DMS53 treated with DMSO at 0.1 percent for 48 hours (cell line): ENCODE results near the gene STK33.
"Not testable (repeated sequence)": the region's sequence is repeated elsewhere in the genome, so short reads cannot be mapped to it uniquely, and the experiment has no call there.

Experiments used
- DNase-seq: peaks from one replicate; lab custom pipeline; 2025; ENCODE audit not compliant: unreplicated experiment; lab: John Stamatoyannopoulos, UW

STK33 gene

DNA sequence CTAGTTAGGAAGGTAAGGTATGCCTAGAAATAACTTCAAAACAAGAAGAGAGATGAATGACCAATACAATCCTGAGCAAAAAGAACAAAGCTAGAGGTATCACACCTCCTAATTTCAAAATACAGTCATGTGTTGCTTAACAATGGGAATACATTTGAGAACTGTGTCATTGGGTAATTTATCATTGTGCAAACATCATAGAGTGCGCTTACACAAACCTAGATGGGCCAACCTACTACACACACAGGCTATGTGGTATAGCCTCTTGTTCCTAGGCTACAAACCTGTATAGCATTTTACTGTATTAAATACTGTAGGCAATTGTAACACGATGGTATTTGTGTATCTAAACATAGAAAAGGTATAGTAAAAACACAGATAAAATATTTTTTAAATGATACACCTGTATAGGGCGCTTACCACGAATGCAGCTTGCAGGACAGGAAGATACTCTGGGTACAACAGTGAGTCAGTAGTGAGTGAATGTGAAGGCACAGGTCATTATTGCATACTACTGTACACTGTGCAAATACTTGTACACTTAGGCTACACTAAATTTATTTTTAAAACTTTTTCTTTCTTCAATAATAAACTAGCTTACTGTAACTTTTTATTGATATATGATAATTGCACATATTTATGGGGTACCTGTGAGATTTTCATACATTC, 48.2 kb downstream of the STK33 start:
- peak; percentile 10 for DNase-seq

DNA sequence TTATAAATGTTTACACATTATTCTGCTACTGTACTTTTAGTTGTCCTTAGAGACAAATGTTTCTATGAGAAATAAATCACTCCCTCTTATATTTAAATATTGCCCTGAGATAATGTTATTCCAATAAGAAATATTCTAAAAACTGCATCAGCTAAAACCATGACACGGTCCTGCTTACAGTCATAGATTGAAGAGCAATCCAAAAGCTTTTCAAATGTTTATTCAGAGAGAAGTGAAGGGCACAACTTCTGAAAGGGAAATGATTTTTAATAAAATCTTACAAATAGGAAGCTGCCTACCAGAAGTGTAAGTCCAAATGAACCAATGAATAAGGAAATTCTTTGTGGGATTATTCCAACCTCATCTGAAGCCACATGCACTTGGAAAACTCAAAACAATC, 49.2 kb downstream of the STK33 start:
- DNase-seq: no peak

DNA sequence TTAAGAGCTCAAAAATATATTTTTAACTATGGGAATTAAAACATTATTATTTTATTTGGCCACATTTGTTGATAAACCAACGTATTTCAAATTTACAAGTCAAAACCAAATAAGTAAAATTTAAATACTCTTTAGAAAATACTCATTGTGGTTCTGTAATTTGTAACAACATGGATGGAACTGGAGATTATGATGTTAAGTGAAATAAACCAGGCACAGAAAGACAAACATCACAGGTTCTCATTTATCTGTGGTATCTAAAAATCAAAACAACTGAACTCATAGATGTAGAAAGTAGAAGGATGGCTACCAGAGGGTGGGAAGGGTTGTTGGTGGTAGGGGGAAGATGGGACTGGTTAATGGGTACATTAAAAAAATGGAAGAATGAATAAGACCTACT, 50.8 kb downstream of the STK33 start:
- DNase-seq: no peak

DNA sequence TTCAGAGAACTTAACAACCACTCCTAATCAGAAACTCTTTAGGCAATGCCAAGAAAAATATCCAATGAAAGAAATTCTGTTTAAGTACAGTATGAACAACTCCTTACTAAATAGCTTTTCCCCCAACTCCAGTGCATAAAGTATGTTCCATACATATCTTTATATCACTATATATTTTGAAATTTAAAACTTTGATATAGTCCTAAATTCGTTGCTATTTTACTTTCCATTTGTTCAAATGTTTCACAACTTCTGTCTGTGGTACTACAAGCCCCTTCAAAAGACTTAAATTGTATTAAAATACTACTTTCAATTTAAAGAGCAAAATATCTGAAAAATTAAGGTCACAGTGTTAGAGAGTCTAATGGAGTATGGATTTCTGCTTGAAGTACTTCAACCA, 52.6 kb downstream of the STK33 start:
- no peak for DNase-seq

DNA sequence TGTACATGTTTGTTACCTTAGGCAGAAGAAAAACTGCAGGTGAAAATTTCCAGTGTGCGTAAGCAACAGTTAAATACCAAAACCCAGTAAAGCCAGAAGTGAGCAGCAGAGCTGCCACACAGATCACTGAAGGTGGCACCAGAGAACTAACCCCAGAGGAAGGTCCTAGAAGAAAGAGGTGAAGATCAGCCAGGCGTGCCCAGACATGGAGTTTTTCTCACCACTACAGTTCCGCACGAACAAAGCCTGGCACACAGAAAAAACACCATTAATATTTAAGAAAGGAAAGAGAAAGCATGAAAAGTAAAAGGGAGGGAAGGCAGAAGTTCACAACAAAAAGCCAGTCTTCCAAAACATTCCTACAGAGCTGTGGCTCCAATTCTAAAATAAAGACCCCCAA, 60.7 kb downstream of the STK33 start:
- DNase-seq: no peak

DNA sequence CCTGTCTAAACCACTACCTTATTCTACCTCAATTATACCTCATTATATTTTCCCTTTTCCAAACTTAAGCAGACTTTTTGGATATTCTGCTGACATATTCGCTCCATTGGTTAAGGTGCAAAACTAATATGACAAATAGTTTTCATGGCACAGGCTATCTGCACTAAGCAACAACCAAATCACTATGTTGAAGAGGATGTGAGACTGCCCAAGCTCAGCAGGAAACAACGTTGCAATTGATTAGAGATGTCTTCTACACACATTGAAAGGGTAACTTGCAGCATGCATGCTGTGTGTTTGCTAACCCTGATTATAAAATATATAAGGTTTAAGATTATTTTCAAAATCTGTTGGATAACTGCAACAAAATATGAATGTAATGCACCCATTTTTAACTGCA, 61.6 kb downstream of the STK33 start:
- no peak for DNase-seq

DNA sequence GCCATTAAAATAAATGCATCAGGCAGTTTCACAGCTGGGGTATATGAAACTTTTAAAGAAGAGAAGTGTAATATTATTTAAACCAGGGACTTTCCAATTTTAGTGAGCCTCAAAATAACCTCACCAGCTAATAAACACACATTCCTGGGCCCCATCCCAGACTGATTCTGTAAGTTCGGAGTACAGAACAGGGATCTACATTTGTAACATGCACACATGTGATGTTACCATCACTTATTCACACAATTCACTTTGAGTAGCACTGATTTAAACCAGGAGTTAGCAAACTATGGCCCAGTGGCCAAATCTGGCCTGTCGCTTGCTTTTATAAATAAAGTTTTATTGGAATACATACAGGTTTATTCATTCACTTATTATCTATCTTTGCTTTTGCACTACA, 62.0 kb downstream of the STK33 start:
- no peak for DNase-seq

DNA sequence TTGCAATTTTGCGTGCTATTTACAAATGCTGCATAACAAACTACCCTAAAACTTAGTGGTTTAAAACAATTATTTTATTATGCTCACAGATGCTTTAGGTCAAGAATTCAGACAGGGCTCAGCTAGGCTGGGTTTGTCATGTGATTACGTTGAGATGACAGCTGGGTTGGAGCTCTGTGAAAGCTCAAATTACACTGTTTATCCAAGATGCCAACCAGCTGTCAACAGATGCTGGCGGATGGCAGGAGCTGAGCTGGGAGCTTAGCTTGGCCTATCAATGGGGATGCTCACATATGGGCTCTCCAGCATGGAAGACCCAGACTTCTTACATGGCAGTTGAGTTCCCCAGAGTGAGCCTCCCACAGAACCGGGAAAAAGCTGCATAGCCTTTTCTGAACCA, 62.7 kb downstream of the STK33 start:
- DNase-seq: peak; percentile 94

DNA sequence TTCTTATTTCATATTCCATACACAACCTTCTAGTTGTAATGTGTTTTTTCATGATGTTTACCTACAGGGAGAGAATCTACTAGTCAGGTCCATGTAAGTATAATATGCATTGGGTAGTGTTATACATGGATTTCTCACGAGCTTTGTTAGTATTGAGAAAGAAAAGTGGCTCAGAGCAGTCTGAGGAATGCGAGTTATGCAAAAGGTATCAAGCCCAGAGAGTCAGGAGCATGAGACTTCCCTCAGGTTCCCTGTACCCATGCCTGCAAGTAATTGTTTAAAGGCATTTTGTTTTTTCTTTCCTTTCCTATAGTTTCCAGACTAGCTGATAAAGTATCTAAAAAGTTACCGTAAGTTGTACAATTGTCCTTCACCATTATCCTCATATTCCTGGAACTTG, 66.1 kb downstream of the STK33 start:
- no peak for DNase-seq

DNA sequence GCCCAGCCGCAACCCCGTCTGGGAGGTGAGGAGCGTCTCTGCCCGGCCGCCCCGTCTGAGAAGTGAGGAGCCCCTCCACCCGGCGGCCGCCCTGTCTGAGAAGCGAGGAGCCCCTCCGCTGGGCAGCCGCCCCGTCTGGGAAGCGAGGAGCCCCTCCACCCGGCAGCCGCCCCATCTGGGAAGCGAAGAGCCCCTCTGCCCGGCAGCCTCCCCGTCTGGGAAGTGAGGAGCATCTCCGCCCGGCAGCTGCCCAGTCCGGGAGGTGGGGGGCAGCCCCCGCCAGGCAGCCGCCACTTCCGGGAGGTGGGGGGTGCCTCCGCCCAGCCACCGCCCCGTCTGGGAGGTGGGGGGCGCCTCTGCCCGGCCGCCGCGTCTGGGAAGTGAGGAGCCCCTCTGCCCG, 70.6 kb downstream of the STK33 start:
- DNase-seq: no peak

DNA sequence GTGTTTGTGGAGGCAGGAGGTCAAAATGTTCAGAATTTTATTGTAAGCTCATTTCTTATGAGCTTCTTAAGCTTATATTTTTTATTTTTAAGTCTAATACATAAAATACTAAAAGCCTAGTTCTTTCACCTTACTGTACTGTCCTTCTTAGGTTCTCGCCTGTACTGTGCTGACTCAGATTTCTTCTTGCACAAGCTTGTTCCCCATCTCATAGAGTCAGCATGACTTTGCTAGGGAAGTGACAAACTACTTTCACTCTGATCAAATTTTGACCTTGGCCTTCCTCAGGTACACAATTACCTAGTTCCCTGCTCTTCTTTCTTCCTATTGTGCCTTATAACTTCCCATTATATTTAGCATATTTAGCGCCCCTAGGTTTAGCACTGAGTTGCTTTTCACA, 81.5 kb downstream of the STK33 start:
- no peak for DNase-seq

DNA sequence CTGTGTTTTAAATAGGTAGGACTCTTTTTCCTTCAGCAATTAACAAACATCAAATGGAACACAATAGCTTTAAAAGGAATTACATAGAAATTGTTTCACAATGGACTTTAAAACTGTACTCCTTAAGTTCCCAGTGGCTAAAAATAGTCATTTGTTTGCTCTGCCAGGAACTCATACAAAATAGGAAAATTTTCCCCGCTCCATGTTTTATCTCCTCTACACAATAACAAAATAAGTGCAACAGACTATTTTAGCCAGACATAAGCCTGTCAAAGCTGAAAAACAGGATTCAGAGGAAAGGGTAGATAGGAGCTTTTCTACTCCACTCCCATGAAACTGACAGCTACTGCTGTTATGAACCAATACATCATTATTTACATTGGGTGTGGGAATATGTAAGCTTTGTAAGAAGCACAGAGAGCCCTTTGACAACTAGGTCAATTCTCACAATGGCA, 90.1 kb downstream of the STK33 start:
- DNase-seq: peak; percentile 15

DNA sequence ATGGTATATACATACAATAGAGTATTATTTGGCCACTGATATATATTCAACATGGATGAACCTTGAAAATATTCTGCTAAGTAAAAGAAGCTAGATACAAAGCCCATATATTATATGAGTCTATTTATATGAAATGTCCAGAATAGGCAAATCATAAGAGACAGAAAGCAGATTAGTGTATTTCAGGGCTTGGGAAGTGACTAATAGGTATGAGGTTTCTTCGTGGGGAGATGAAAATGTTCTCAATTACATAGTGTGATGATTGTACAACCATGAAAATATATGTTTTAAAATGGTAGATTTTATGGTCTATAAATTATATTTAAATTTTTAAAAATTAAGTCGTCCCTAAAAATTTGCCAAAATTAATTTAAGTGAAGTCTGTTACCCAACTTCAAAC, 92.2 kb downstream of the STK33 start:
- no peak for DNase-seq

DNA sequence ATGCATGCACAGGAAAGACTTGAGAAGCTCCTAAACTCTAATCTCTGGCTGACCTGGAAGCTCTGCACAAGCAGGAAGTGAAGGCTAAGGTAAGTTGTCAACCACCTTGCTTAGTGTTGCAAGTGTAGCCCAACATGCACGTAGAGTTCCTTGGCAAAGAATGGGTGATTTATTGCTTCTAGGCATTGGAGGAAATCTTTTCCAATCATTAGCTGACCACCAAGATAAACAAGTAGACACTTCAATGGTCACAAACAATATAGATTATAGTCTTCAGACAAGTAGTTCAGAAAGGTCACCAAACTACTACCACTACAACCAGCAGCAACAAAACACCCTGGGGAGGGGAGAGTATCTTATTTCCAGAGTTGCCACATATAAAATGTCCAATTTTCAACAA, 105.6 kb downstream of the STK33 start:
- no peak for DNase-seq

DNA sequence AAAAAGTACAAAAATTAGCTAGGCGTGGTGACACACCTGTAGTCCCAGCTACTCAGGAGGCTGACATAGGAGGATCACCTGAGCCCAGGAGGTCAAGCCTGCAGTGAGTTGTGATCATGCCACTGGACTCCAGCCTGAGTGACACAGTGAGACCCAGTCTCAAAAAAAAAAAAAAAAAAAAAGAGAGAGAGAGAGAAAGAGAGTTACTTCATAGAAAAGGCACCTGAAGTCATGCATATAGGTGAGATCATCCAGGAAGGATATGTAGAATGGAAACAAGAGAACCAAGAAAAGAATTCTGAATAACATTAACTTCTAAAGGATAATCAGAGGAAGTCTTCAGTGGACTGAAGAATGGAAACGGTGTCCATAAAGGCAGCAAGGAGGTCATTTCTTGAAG, 106.8 kb downstream of the STK33 start:
- DNase-seq: no peak

DNA sequence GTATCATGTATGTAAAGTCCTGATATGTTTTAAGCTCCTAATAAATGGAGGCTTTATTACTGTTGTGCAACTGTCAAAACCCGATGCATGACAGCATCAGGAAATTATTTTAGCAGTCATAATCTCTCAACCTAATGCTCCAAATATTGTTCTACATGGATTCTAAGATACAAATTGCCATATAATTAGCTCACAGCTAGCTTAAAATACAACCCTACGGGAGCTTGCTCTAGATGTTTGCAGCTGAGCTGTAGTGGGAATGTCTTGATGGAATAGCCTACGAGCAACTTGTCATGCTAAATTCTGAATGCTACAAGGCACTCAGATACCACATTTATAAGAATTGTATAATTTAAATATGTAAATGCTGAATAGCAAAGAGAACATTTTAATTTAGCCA, 109.8 kb downstream of the STK33 start:
- DNase-seq: no peak

DNA sequence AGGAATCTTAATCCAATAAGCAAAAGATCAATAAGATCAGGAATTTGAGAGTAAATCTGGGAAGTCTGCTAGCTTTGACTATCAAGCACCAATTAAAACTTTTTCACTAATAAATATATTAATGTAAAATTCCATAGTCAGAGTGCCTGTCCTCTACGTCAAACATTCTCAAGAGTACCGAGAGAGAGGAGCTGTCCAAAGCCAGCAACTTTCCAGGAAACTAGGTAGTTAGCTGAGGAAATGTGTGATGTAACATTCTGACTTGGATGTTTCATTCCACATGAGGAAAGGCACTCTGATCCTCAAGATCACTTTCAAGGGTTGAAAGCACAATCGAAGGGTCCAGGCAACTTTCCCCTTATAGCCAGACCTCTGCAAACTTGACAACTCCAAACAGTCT, 113.2 kb downstream of the STK33 start:
- no peak for DNase-seq

DNA sequence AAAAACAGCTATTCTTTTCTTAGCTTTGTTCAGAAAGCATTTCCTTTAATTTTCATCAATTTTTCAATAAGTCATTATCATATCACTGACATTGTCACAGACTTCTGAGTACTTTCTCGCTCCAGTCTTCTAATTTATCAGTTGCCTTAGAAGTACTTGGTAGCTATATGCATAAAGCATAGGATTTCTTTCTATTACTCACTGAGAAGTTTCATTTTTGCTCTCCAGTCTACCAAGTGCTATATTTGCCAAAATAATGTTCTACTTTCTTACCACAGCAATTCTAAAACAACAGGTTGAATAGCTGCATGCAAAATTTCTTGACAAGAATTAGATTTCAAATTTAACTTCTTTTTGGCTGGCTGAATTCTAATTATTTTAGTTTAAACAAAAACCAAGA, 116.3 kb downstream of the STK33 start:
- no peak for DNase-seq

DNA sequence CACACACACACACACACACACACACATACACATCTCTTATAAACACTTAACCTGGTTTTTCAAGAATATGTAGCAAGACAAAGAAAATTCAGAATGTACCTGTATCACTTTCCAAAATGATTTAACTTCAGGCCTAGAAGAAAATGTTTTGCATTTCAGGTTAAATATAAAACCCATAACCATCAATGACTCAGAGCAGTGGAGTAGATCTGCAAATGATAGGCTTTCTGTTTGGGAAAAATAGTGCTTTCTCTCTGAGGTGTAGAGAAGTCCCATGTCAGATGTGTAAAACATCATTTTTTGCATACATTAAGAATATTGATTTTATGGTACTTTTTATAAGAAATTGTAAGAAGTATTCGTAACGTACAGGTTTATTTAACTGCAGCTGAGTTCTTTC, 116.9 kb downstream of the STK33 start:
- no peak for DNase-seq

DNA sequence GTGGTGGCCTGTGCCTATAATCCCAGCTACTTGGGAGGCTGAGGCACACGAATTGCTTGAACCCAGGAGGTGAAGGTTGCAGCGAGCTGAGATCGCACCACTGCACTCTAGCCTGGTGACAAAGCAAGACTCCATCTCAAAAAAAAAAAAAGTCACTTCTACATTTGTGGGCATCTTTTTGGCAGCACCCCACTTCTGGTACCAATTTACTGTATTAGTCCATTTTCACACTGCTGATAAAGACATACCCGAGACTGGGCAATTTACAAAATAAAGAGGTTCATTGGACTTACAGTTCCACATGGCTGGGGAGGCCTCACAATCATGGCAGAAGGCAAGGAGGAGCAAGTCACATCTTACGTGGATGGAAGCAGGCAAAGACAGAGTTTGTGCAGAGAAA, 126.2 kb downstream of the STK33 start:
- not testable (repeated sequence) for DNase-seq

DNA sequence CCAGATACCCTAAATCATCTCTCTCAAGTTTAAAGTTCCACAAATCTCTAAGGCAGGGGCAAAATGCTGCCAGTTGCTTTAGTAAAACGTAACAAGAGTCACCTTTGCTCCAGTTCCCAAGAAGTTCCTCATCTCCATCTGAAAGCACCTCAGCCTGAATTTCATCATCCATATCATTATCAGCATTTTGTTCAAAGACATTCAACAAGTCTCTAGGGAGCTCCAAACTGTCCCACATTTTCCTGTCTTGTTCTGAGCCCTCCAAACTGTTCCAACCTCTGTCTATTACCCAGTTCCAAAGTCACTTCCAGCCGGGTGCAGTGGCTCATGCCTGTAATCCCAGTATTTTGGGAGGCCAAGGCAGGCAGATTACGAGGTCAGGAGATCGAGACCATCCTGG, 126.7 kb downstream of the STK33 start:
- not testable (repeated sequence) for DNase-seq

DNA sequence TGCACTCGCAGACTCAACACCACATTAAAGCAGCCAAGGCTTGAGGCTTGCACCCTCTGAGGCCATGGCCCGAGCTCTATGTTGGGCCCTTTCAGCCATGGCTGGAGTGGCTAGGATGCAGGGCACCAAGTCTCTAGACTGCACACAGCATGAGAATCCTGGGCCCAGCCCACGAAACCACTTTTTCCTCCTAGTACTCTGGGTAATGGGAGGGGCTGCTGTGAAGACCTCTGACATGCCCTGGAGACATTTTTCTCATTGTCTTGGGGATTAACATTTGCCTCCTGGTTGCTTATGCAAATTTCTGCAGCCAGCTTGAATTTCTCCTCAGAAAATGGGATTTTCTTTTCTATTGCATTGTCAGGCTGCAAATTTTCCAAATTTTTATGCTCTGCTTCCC, 127.1 kb downstream of the STK33 start:
- DNase-seq: not testable (repeated sequence)

DNA sequence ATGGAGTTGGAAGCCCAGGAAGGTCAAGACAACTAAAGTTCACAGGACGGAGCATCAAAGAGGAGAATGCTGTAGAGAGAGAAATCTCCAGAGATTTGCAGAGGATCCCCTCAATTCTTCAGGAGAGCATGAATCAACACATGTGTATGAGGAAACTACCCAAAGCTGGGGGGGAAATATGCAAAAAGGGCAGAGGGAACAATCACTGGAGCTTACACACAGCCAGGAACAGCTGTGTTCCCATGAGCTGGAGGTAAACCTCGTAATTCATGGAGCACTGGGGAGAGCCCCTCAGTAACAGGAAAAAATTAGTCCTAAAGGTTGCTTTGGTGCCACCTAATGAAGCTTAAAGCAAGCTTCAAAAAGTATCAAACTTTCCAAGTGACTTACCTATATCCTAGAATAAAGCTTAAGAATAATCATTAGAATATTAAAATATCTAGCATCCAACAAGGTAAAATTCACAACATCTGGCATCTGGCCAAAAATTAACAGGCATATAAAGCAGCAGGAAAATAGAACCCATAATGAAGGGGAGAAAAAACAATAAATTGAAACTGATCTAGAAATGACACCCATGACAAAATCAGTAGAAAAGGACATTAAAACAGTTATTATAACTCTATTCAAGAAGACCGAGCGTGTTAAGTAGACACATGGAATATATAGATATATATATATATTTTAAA, 134.2 kb downstream of the STK33 start:
- no peak for DNase-seq
